Dermis microvascular lymphatic vessel endothelial cell (primary cell): ENCODE results near the gene PLEKHA5. TPM values are rescaled to one million over a fixed set of nuclear protein-coding genes. Genes with fewer than 3 reads are reported as not detected.
A peak's percentile ranks its signal among the peaks of the same experiment; 100 is the strongest.
"Not testable (repeated sequence)": the region's sequence is repeated elsewhere in the genome, so short reads cannot be mapped to it uniquely, and the experiment has no call there.

Experiments
- DNase-seq, 2 donors: peaks; one replicate each; pipeline versions ENCODE4 v3.0.0 to v3.0.0-alpha.2; 2010; ENCODE audit warnings: low read depth in 2 of 2
- total RNA-seq: library from RNA; depleted of rRNA; stranded (reverse); fragments of >200 nt; gene quantifications from 2 replicates; pipeline ENCODE4 v1.2.1, GENCODE V29; 2014

PLEKHA5 gene
- total RNA-seq, 1 donor from 2014 or later = 6.3 TPM

DNA sequence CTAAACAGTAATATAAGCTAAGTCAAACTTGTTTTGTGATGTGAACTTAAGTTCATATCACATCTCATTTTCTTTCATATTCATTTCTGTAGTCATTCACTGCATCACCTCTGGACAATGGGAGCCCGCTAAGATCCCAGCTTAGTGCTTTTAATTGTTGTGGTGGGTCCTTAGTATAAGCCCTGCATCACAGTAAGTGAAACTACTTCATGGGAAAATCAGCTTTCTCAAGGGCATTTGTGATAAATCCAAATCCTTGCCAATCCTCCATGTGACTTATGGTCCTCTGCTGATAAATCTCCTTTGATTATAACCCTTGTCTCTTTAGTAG lies 98.3 kb downstream of the PLEKHA5 start:
- DNase-seq = no peak

DNA sequence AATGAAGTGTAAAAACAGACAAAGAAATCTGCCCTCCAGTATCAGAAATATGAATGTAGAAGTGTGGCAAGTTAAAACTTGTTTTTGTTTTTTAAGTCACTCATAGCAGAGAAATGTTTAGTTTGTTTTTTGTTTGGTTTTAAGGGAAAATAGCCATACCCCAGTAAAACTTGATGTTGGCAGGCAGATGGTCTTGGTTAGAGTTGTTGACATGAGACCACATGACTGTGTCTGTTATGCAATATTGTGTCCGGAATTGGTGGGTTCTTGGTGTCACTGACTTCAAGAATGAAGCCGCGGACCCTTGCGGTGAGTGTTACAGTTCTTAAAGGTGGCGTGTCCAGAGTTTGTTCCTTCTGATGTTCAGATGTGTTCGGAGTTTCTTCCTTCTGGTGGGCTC lies 99.5 kb downstream of the PLEKHA5 start:
- DNase-seq = not testable (repeated sequence)

DNA sequence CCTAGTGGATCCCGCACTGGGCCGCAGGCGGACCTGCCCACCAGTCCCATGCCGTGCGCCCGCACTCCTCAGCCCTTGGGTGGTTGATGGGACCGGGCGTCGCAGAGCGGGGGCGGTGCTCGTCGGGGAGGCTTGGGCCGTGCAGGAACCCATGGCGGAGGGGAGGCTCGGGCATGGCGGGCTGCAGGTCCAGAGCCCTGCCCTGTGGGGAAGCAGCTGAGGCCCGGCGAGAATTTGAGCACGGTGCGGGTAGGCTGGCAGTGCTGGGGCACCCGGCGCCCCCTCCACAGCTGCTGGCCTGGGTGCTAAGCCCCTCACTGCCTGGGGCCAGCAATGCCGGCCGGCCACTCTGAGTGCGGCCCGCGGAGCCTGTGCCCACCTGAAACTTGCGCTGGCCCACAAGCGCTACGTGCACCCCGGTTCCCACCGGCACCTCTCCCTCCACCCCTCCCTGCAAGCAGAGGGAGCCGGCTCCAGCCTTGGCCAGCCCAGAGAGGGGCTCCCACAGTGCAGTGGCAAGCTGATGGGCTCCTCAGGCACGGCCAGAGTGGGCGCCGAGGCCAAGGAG lies 100.8 kb downstream of the PLEKHA5 start:
- DNase-seq = no peak

DNA sequence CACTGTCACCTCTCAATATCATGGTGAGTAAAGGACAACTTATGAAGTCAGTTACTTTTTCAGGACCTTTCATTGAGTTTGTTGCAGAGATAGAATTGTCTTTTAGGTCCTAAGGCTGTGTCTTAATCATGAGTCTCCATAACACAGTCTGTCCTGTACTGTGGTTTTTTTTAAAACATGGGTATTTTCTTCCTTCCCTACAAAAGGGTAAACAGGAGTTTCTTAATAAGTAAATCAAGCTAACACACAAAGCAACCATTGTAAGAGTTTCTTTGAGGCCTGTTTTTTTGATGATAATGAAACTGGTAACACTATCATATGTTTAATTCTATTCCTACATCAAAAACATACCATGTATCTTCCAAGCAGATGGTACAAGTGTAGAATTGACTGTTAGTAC lies 101.4 kb downstream of the PLEKHA5 start:
- no peak for DNase-seq

DNA sequence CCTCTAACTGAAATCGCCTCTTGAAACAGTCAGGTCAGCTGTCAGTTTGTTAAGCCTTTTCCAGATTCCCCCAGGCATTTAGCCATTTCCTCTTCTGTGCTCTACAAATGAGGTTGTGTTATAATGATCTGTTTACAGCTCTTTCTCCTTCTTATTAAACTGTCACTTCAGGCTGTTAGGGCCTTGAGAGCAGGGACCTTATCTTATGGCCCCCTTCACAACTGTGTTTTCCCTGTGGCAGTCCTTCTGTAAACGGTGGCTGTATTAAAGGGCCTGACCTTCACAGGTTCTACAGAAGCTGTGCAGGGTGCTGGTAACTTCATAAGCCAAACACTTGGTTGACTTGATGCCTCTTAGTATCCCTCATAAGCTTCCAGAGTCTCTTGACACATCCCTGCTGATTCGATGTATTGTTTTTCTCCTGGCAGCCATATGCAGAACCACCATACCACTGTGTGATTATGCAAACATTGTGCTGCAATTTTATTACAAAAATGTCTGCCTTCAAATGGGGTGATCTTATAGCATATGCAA lies 104.7 kb downstream of the PLEKHA5 start:
- DNase-seq = no peak

DNA sequence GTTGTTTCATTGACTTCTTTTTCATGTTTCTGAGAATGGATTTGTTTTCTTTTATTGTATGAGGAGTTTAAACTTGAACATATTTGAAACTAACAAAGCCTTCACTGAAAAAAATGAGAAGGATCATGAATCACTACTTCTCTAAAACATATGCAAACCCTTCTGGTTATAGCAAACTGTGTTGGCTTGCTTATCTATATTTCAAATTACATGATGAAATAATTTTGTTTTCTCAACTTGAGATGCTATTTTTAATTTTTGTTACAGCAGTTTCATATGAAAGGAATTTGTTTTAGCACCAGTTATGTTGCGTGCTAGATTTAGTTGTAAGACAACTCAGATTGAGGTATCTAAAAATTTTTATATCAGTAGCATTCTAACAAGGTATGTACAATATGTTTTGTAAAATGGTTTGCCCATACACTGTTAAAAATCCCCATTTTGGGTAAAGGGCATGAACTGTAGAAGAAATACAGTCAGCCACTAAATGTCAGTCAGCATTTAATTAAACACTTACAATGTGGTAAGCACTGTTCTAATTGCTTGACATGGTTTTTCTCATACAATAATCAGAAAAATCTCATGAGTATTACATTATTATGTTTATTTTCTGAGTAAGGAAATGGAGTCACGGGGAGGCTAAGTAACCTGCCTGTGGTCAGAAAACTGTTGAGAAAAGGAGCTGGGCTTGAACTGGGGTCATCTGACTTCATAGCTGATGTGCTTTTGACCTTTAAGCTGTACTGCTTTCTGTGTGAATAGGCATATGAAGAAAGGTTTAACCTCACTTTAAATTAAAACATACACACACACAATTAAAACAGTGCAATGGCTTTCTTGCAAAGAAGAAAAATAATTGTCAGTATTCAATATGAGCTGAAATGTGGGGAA lies 105.7 kb downstream of the PLEKHA5 start:
- no peak for DNase-seq

DNA sequence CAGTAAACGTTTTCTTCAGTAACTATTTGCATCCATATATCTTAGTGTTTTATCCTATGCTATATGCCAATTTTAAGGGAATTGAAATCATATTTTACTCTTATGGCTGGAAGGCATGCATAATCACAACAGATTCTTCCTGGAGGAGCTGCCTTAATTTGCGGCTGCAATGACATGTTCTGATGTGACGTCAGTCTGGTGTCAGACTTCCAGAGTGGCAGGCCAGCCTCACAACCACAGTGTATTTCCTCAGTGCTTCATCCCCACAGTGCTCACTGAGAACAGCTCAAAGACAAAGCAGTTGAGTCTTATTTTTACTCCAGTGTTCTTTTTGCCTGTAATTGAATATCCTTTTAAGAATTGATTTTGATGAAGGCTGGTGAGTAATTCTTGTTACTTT lies 107.1 kb downstream of the PLEKHA5 start:
- no peak for DNase-seq

DNA sequence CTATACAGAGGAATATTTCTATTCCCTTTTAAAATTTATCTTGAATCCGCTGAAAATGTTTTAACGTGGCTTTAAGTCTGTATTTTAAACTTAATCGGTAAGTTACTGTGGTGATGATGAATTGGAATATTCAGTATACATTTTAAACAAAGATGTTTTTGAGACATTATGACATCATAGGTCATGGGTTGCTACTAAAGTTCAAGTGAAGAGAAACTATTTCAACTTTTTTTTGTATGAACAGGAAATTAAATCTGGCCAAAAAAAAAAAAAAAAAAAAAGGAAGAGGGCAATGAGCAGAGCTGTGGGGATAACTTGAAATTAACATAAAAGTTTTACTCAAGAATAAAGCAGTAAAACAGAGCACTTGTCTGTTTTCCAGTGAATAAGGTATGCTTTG lies 109.0 kb downstream of the PLEKHA5 start:
- no peak for DNase-seq

DNA sequence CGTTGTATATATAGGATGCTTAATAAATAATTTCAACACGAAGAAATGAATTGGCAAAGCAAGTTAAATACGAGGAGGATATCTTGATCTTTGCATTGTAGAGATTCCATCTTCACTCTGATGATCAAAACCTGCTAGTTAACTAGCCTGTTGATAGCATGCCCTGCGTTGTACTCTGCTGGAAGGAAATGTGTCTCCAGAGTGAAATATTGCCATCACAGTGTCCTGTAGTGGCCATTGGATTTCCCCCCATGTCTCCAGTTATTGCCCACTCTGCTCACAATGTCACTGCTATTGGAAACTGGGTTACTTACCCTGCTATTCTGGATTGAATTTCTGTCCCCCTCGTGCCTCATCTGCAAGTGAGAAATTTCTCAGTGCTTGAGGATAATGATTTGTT lies 109.6 kb downstream of the PLEKHA5 start:
- DNase-seq = no peak

DNA sequence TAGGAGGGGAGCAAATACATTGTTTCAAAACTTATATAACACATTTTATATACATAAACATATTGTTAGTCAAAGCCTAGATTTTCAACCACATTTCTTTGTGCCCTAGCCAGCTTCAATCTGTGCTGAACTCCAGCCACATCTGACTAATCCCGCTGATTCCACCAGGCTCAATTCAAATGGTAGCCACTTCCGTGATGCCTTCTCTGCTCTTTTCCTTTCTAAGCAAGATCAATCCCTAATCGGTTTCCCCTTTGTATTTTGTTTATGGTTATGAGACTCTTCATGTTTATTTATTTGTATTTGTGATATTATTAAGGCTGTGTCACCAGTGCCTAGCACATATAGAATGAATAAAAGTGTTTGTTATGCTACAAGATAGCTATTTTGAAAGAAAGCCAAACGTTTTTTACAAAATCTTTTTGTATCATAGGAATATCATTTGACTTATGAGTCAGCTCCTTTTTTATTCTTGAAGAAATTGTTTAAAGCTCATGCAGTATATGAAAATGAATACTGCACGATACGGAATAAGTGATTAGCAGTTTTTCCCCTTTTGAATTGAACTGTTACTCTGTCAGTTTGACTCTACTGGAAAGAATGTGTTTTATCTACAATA lies 110.2 kb downstream of the PLEKHA5 start:
- DNase-seq = no peak

DNA sequence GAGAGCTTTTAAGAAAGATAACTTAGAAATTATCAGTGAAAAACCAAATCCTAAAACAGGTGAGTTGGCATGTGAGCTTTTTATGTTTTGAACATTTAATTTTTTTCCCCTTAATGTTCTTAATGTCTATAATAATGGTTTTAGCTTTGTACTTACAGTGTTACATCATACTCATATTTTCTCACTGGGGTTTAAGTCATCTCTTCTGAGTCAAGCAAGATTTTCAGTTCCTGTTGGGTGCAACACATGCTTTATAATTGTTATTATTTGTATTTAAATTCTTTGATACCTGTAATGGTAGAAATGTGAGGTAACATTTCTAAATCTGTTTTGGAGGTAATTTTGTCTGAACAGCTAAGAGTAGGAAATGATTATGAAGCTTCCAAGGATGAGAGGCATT lies 113.0 kb downstream of the PLEKHA5 start:
- no peak for DNase-seq

DNA sequence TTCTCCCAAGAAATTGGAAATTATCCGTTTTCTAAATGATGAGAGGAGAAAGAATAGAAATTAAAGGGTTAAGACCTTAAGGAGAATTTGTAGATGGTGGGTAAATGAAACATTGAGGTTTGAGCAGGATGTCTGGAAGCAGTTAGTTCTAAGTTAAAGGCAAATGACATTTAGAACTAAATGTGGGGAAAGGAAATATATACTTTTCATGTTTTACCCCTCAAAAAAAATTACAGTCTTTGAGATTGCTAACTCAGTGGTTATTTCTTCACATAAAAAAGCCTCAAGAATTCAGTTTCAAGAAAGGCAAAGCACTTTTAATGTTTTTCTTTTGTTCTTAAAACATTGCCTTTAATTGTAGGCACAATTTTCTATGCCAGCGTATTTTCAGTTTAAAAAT lies 114.0 kb downstream of the PLEKHA5 start:
- DNase-seq = no peak

DNA sequence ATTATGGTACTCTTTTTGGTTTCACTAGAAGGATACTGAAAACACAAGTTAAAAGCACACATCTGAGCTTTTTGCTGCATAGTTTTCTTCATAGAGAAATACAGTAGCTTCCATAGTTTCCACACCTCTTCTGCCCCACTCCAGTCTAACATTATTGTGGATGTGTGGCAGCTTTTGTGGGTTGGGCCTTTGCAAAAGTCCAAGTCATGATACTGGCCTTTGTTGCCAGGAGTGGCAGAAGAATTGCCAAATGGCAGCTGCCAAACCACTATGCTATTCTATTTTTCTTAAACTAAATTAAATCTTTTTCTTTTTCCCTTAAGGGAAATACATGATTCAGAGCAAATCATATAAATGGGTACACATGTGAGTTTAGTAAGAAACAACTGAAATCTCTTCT lies 114.8 kb downstream of the PLEKHA5 start:
- DNase-seq = no peak

DNA sequence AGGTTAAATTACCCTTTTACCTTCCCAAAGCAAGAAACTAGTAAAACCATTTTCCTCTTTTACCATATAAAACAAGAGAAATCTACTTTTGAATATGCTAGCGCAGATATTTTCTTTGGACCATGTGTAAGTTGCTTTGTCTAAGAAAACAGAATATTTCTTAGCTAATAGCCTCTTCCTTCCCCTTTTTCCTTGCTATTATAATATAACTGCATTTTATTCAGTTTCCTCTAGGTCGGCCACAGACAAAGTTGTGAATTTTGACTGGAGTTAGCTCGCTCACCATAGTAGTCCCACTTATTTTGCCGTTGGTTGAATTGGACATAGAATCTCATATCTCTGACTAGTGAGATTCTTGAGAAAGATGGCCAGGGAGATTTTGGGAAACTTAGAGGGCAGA lies 115.6 kb downstream of the PLEKHA5 start:
- DNase-seq = no peak

DNA sequence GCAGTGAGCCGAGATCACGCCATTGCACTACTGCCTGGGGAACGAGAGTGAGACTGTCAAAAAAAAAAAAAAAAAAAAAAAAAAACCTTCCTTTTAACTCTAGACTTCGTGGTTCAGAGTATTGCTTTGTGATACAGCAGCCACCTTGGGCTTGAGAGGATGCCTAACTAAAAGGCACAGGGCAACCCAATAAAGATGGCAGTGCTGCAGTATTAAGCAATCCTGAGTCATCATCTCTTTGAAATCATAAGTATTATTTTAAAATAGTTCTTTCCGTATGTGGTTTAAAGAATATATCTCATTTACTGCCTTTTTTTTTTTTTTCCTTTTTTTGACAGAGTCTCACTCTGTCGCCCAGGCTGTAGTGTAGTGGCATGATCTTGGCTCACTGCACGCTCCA lies 116.1 kb downstream of the PLEKHA5 start:
- no peak for DNase-seq

DNA sequence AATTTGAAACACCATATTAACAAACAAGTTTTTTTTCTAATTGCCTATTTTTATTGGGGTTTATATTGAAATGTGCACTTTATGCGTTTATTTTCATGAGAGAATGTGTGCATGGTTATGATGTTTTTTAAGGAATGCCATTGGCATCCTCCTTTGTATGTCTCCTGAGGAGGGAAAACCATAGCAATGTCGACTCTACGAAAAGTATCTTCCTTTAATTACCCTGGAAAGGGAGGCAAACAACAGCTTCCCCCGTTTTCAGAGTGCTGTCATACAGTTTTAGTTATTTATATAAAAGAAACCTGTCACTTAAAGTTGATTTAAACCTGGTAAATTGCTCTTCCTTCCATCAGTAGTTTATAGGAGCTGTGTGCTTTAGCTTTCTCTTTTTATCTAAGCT lies 117.4 kb downstream of the PLEKHA5 start:
- DNase-seq = no peak

DNA sequence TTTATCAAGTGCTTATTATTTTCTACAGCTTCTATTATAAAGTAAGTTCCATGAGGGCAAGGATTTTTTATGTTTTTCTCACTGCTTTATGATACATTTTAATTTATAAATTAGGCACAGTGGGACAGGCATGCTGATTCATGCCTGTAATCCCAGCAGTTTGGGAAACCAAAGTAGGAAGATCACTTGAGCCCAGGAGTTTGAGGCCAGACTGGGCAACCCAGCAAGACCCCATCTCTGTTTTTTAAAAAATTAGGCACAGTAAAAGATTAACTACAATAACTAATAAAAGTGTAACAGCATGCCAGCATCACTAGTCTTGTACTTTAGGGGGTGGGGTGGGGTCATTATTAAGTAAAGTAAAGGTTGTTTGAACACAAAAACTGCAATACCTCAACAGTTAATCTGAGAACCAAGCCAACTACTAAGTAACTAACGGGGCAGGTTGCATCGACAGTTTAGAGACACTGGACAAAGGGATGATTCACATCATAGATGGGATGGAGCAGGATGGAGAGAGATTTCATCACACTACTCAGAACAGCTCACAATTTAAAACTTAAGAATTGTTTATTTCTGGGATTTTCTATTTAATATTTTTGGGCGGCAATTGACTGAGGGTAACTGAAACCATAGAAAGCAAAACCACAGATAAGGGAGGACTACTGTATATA lies 119.5 kb downstream of the PLEKHA5 start:
- no peak for DNase-seq

DNA sequence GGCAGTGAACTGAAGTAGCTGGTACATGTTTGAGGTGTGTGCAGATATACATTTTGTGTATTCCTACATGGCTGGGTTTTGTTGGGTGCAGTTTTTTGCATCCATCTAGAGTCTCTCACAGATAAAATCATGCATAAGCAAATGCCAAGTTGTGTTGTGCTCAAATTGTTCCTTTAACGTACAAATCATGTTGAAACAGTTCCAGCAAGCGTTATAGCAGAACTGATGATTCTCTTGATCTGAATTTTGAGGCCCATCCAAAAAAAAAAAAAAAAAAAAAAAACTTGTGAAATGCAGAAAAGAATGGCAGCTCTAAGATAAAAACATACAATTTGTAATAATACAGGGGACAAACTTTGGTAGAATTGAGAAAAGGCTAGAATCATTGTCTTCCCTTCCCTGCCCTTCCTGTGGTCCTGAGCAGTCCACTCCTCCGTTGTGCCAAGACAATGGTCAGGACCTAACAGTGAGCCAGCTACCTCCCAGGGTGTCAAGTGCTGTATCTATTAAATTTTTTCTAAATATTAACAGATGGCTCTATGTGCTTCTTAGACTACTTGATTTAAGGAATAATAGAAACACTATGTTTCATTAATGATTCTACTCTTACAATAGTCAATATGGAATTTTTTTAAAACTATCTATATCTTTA lies 122.1 kb downstream of the PLEKHA5 start:
- no peak for DNase-seq

DNA sequence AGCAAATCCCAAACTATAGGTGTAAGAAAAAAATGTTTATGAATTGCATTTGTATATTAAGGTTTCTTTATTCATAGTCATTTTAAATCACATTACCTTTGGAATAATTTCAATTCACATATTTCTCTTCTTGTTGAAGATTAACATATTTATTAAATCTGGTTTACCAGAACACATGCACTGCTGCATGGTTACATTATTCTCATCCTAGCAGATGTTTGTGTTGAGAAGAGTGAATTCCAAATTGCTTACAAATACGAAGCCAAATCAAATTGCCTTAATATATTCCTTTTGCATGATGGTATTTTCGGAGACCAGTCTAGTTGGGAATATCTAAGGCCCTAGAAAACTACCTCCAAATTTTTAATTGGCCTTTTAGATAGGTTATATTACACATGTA lies 130.6 kb downstream of the PLEKHA5 start:
- DNase-seq = no peak

DNA sequence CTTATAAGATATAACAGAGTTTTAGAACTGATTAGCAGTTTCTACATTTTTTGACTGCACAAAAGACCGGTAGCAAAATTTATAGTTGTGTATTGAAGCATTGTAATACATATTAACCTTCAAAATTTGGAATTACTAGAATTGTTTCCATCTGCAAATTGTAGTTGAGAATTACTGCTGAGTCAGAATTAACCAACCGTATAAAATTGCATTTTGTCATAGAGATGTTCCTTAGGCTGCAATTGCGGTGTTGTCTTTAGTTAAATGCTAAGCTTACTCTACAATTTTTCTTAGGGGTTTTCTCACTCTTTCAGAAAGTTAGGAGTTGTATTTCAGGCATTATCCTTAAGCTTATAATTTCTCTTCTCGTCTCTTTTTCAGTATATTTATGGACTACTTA lies 132.2 kb downstream of the PLEKHA5 start:
- no peak for DNase-seq

DNA sequence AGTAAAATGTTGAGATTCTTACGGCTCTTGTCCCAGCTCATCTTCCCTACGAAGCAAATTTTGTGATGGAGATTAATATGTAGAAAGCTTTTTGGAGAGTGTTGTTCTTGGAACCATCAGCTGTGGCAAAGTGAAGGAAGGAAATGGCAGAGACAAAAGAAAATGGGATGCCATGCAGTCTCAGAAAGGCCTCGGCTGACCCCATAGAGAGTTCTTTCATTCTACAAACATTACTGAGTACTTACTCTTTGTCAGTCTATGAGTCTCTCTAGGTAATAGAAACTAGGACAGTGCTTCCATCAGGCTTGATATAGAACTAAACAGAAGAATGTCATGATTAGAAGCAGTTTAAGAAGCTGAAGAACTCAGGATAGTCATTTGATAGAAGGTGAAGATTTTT lies 134.1 kb downstream of the PLEKHA5 start:
- DNase-seq = peak in 1 of 2 donors; percentile 26
